AG04449 (cell line): ENCODE data around the gene RSPRY1.

Source experiments
- CTCF ChIA-PET: fragments of 350-600 bp; formaldehyde crosslinking; extraction: SDS; loops from one replicate; lab custom pipeline; 2021; ENCODE audit warnings: antibody characterized with exemption; lab: Yijun Ruan, JAX
- POLR2A ChIA-PET: fragments of 400-600, 350-600 bp; formaldehyde crosslinking; extraction: SDS; loops from one replicate; lab custom pipeline; 2020; ENCODE audit warnings: antibody characterized with exemption, inconsistent platforms; lab: Yijun Ruan, JAX
- DNase-seq: peaks from one replicate; pipeline ENCODE4 v3.0.0-alpha.2; 2010; ENCODE audit warnings: low read depth, low spot score
- H3K4me3 ChIP-seq: 2 replicates; pipeline ENCODE4 v1.5.1; 2011; ENCODE audit warnings: low read depth, mild to moderate bottlenecking, control low read depth, low read length
- TF ChIP-seq, protein P1 (sequence below): IDR thresholded peaks from one replicate; pipeline ENCODE4 v1.5.1; 2011; ENCODE audit warnings: mild to moderate bottlenecking, moderate library complexity, low read length, control low read depth, inconsistent platforms; ENCODE audit not compliant: insufficient read depth; ENCODE audit errors: missing control alignments

Gene RSPRY1

GRCh38 chr16:57185945-57186871 lies at the start of gene RSPRY1, which contains the start of gene PSME3IP1:
Gene RSPRY1, plus strand, starts transcription at chr16:57186329. Its CDS starts 18,330 bp downstream, at chr16:57204659.
Gene PSME3IP1, minus strand, starts transcription at chr16:57186039. Its CDS starts 12,185 bp downstream, at chr16:57173854.
- ChIA-PET POLR2A (interaction anchor here (0.6 to 1.4 kb wide), 3 partner anchors 8 to 276 kb away, joined by 3 to 11 read pairs (median 7); partner anchors contain the start of gene ARL2BP), CTCF (interaction anchor here (0.6 to 8.6 kb wide), 7 partner anchors 11 to 333 kb away, joined by 3 to 43 read pairs (median 3); partner anchors contain the start of gene CPNE2)
- TF ChIP-seq, protein P1, sequence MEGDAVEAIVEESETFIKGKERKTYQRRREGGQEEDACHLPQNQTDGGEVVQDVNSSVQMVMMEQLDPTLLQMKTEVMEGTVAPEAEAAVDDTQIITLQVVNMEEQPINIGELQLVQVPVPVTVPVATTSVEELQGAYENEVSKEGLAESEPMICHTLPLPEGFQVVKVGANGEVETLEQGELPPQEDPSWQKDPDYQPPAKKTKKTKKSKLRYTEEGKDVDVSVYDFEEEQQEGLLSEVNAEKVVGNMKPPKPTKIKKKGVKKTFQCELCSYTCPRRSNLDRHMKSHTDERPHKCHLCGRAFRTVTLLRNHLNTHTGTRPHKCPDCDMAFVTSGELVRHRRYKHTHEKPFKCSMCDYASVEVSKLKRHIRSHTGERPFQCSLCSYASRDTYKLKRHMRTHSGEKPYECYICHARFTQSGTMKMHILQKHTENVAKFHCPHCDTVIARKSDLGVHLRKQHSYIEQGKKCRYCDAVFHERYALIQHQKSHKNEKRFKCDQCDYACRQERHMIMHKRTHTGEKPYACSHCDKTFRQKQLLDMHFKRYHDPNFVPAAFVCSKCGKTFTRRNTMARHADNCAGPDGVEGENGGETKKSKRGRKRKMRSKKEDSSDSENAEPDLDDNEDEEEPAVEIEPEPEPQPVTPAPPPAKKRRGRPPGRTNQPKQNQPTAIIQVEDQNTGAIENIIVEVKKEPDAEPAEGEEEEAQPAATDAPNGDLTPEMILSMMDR, result no peak
- peak within 1 kb of the TSS; percentile 98 for H3K4me3 ChIP-seq
- peak; percentile 96 for DNase-seq

DNA sequence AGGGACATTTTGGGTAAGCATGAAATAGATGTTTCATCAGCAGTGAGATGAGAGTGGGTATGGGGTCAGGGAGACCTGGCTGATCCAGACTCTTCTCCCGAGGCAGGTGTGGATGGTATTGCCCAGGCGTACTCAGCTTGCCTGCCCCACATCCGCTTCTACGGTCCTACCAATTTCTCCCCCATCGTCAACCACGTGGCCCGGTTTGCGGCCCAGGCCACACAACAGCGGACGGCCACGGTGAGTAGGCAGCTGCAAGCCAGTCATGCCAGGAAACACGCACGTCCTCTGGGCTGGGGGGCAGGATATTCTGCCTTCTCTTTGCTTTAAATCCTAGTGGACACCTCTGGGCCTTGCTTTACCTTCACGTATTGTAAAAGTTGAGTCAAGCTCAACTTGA lies 49.1 kb upstream of the RSPRY1 start:
- no peak overlapping the region for H3K4me3 ChIP-seq
- ChIA-PET POLR2A (no interaction called here), CTCF (interaction anchor here (1.0 to 1.5 kb wide), 3 partner anchors 11 to 54 kb away, joined by 3 read pairs; no protein-coding TSS in a partner anchor)
- no peak for DNase-seq
- TF ChIP-seq, protein P1, result no peak

- ChIA-PET POLR2A (interaction anchor here (0.6 kb wide), 1 partner anchor 17 kb away, joined by 4 read pairs; no protein-coding TSS in a partner anchor), CTCF (interaction anchor here (1.0 to 1.5 kb wide), 3 partner anchors 11 to 54 kb away, joined by 3 read pairs; no protein-coding TSS in a partner anchor)
- no peak for DNase-seq
- TF ChIP-seq, protein P1, result no peak
- H3K4me3 ChIP-seq, result no peak overlapping the region
Measured at GRCh38 chr16:57137566-57138273, 48.4 kb upstream of the RSPRY1 start.

GRCh38 chr16:57138281-57138935 lies 47.7 kb upstream of the RSPRY1 start:
- DNase-seq, result no peak
- TF ChIP-seq, protein P1, result no peak
- ChIA-PET CTCF (no interaction called here), POLR2A (interaction anchor here (0.6 kb wide), 1 partner anchor 18 kb away, joined by 4 read pairs; no protein-coding TSS in a partner anchor)
- H3K4me3 ChIP-seq, result no peak overlapping the region

GRCh38 chr16:57140931-57141668 lies 45.0 kb upstream of the RSPRY1 start:
- no peak for DNase-seq
- no peak overlapping the region for H3K4me3 ChIP-seq
- CTCF ChIA-PET, result interaction anchor here (0.9 to 2.4 kb wide), 3 partner anchors 11 to 48 kb away, joined by 3 to 11 read pairs (median 8); partner anchors contain the start of gene CPNE2
- TF ChIP-seq, protein P1, result no peak
- POLR2A ChIA-PET, result no interaction called here
